ENCODE data around the gene SZT2. TPM values are rescaled to one million over a fixed set of nuclear protein-coding genes. Genes with fewer than 3 reads are reported as not detected.

Gene SZT2
- total and polyA plus RNA-seq, 2 of the 13 experiments (the other 11 are each of a cell fraction or from before 2014, with no cell fraction given) = 8.0 to 8.8 TPM

DNA sequence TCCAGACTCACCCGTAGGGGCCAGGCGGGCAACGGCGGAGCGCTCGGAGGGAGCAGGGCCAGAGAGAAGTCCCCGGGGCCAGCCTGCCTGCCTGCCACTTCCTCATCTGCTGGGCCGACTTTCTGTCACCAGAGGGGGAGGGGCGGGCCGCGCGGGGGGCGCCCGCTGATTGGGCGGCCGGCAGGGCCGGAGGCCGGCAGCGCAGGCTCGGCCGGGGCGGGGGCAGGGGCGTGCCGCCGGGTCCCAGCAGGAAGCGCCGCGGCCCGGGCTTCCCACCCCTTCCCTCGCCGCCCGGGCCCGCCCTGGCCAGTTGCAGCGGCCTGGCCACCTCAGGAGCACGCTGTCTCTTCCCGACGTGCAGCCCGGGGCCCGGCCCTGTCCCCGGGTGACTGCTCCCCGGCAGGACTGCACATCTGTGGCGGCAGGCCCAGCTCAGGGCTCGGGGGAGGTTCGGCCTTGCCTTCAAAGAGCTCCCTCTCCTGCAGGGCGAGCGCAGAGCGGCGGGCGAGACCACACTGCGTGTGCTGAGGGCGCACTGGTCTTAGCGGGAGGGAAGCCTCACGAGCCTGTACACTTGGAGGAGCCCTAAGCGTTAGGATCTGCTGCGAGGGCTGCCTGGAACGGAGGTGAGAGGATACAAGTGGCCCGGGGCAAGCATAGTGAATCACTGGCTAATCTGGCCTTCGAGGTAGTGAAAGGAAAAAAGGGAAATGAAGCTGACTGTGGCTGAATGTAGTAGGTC is 21.6 kb upstream of the SZT2 start, which contains the start of gene ELOVL1 (continued):
- TF ChIP-seq, protein P1, sequence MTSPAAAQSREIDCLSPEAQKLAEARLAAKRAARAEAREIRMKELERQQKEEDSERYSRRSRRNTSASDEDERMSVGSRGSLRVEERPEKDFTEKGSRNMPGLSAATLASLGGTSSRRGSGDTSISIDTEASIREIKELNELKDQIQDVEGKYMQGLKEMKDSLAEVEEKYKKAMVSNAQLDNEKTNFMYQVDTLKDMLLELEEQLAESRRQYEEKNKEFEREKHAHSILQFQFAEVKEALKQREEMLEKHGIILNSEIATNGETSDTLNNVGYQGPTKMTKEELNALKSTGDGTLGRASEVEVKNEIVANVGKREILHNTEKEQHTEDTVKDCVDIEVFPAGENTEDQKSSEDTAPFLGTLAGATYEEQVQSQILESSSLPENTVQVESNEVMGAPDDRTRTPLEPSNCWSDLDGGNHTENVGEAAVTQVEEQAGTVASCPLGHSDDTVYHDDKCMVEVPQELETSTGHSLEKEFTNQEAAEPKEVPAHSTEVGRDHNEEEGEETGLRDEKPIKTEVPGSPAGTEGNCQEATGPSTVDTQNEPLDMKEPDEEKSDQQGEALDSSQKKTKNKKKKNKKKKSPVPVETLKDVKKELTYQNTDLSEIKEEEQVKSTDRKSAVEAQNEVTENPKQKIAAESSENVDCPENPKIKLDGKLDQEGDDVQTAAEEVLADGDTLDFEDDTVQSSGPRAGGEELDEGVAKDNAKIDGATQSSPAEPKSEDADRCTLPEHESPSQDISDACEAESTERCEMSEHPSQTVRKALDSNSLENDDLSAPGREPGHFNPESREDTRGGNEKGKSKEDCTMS (CRISPR knock-in tag; conservative IDR thresholded peaks at IDR 0.05) = no peak
- TF ChIP-seq, protein P2, sequence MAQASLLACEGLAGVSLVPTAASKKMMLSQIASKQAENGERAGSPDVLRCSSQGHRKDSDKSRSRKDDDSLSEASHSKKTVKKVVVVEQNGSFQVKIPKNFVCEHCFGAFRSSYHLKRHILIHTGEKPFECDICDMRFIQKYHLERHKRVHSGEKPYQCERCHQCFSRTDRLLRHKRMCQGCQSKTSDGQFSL (CRISPR knock-in tag; IDR thresholded peaks at IDR 0.05) = no peak
- TF ChIP-seq, protein P3, sequence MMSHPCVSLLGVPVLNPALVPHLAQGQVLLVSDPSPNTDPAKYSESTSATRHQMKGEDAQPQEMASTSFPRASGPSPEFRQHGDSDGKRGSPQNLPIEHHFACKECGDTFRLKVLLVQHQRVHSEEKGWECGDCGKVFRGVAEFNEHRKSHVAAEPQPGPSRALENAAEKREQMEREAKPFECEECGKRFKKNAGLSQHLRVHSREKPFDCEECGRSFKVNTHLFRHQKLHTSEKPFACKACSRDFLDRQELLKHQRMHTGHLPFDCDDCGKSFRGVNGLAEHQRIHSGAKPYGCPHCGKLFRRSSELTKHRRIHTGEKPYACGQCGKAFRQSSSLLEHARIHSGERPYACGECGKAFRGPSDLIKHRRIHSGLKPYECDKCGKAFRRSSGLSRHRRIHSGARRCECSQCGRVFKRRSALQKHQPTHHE (CRISPR knock-in tag; IDR thresholded peaks at IDR 0.05; ENCODE audit: borderline replicate concordance) = no peak
- TF ChIP-seq ZNF766 (CRISPR knock-in tag; IDR thresholded peaks at IDR 0.05; ENCODE audit: borderline replicate concordance) (peak; percentile 80; the same call in 1 of the 2 replicates), PAX8 (CRISPR knock-in tag; IDR thresholded peaks at IDR 0.05; ENCODE audit: borderline replicate concordance) (0 out of 2 replicates have a peak, but pooled peaks have one; percentile 61), ZNF674 (CRISPR knock-in tag; IDR thresholded peaks at IDR 0.05; ENCODE audit: low read depth) (no peak), ZEB1 (IDR thresholded peaks at IDR 0.05; ENCODE audit: insufficient replicate concordance, low read depth) (peak; percentile 58), STAT5B (CRISPR knock-in tag; IDR thresholded peaks at IDR 0.05) (no peak), MZF1 (CRISPR knock-in tag; IDR thresholded peaks at IDR 0.05; ENCODE audit: borderline replicate concordance) (no peak), U2AF1 (optimal IDR thresholded peaks at IDR 0.05; ENCODE audit: low read depth, low read length) (no peak), ZNF350 (CRISPR knock-in tag; IDR thresholded peaks at IDR 0.05; ENCODE audit: borderline replicate concordance, low read depth) (peak; percentile 76; the same call in 1 of the 2 replicates), ZNF83 (CRISPR knock-in tag; IDR thresholded peaks at IDR 0.05; ENCODE audit: borderline replicate concordance) (no peak), GLI4 (CRISPR knock-in tag; IDR thresholded peaks at IDR 0.05; ENCODE audit: borderline replicate concordance) (0 out of 2 replicates have a peak, but pooled peaks have one; percentile 52), IRX3 (CRISPR knock-in tag; IDR thresholded peaks at IDR 0.05; ENCODE audit: borderline replicate concordance, low read depth) (peak; percentile 88; the same call in 1 of the 2 replicates), ZNF484 (CRISPR knock-in tag; IDR thresholded peaks at IDR 0.05; ENCODE audit: borderline replicate concordance, low read depth) (no peak), ZIK1 (CRISPR knock-in tag; IDR thresholded peaks at IDR 0.05; ENCODE audit: borderline replicate concordance, low read depth) (peak; percentile 92), SRSF4 (IDR thresholded peaks at IDR 0.05; ENCODE audit: low read depth, low read length, poor library complexity, severe bottlenecking) (no peak), PAF1 (CRISPR knock-in tag; IDR thresholded peaks at IDR 0.05) (no peak), ZSCAN22 (CRISPR knock-in tag; IDR thresholded peaks at IDR 0.05) (no peak), KLF13 (CRISPR knock-in tag; IDR thresholded peaks at IDR 0.05) (peak; percentile 78; the same call in 1 of the 2 replicates), GFI1 (CRISPR knock-in tag; IDR thresholded peaks at IDR 0.05; ENCODE audit: borderline replicate concordance) (peak; percentile 64; the same call in 1 of the 2 replicates), HNRNPL (IDR thresholded peaks at IDR 0.05; ENCODE audit: low read depth, low read length) (0 out of 2 replicates have a peak, but pooled peaks have one; percentile 40), ZNF331 (CRISPR knock-in tag; IDR thresholded peaks at IDR 0.05) (peak; percentile 67)
- TF ChIP-seq, protein P4, sequence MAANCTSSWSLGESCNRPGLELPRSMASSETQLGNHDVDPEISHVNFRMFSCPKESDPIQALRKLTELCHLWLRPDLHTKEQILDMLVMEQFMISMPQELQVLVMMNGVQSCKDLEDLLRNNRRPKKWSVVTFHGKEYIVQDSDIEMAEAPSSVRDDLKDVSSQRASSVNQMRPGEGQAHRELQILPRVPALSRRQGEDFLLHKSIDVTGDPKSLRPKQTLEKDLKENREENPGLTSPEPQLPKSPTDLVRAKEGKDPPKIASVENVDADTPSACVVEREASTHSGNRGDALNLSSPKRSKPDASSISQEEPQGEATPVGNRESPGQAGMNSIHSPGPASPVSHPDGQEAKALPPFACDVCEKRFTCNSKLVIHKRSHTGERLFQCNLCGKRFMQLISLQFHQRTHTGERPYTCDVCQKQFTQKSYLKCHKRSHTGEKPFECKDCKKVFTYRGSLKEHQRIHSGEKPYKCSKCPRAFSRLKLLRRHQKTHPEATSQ (CRISPR knock-in tag; IDR thresholded peaks at IDR 0.05; ENCODE audit: borderline replicate concordance) = peak; percentile 80; the same call in 1 of the 2 replicates
